GM20431 (cell line): ENCODE measurements around the gene ART4.

Experiments
- in situ Hi-C: fragments of 300-500 bp; cut with MseI, MboI; formaldehyde crosslinking; loops from one replicate; pipeline ENCODE4 v1.15.0; 2020; ENCODE audit warnings: low sequenced_read_pairs; ENCODE audit not compliant: unreplicated experiment

ART4 gene

DNA sequence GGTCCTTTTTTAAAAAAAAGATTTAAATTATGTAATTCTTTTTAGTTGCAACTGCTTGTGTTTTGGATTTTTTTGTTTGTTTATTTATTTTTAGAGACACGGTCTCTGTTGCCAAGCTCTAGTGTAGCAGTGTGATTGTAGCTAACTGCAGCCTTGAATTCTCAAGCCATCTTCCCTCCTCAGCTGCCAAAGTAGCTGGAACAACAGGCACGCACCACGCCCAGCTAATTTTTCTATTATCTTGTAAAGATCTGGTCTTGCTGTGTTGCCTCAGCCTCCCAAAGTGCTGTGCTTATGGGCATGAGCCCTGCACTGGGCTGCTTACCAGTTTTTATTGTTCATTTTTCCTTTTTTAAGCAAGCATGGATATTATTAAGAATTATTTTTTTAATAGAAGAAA is 10.6 kb upstream of the ART4 start:
- in situ Hi-C loops = loop anchor here (10.0 kb wide), 1 partner anchor 141 kb away; no protein-coding TSS in a partner anchor

DNA sequence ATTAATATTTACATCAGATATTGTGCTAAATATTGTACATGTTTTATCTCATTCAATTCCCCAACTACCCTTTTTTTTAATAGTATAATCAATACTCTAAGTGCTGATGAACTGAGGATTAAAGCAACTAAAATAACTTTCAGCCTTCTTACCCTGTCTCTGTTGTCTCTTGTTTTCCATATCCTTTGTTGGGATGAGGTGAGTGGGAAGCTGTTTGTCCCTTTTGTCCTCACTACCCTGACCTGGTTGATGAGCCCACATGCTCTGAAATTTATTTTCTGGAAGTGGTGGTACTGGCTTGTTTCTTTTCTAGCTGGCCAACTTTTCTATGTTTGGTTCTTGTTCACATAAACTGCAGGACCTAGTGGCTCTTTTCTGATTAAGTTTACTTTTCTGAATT is 9.6 kb upstream of the ART4 start:
- in situ Hi-C loops = loop anchor here (10.0 kb wide), 1 partner anchor 142 kb away; no protein-coding TSS in a partner anchor

DNA sequence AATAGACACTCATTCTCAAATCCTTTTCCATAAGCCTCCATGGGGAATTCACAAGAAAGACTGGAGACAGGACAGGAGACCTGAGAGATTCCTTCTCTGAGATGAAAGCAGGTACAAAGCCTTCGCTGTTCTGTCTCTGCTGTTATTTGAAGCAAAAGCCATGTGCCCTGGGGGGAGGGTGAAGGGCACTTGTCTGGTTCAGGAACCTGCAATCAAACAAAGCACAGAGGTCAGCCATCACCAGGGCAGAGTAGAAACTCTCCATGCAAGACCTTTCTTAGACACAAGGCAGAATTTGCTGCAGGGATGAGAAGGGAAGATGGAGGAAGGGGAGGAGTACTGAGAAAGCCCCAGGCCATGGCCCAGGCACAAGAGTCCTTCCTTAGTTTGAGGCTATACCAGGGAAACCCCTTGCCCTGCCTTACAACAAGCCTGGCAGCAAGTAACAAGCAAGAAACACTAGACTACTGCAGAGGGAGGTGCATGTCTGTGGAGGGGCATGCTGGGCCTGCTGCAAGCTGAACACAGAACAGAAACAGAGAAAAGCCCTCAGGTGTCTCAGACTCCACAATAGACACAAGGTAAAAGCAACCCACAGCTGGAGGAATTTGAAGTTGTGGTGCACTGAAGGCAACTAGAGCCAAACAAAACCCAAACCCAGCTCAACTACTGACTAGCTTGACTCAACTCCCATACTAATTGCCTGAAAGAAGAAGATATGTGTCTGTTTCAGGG is 7.8 kb upstream of the ART4 start:
- in situ Hi-C loops = loop anchor here (10.0 kb wide), 1 partner anchor 144 kb away; no protein-coding TSS in a partner anchor

DNA sequence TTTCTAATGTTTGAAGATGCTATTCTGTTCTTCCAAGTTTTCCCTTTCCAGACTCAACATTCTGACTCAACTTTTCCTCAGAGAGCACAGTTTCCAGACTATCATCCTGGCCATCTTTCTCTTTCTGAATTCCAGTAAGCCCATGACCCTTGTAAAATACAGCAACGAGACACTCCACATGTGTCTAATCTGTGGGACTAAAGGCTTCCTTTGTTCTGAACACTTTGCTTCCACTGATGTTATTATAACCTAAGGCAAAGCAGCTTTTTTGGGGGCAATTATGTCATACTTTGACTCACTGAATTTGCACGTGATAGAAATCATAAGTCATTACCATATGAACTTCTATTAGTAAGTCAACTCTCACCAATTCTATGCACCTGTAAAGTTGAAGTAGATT is 6.3 kb upstream of the ART4 start:
- in situ Hi-C loops = loop anchor here (10.0 kb wide), 1 partner anchor 145 kb away; no protein-coding TSS in a partner anchor

DNA sequence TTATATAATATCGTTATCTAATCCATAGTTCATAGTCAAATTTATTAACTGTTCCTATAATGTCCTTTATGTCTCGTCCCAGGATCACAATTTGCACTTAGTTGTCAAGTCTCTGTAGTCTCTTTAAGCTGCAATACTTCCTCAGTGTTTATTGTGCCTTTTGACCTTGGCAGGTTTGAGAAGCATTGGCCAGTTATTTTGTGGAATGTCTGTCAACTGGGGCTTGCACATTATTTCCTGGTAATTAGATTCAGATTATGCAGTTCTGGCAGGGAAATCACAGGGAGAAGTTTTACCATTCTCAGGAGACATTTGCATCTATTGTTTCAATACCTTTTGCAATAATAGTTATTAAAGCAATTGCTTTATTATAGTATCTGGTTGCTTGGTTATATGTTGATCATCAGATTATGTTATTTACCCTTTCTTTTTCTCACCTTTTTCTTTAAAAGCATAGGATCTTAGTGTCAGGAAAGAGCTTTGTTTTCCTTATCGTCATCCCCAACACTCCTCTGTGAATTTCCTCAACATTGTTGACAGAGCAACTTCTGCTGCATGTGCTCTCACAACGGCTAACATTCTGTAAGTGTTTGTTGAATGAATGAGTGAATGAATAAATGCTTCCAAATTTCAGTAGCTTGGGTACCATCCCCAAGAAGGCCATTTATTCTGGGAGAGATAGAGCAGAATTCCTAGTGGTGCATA is 3.7 kb upstream of the ART4 start:
- in situ Hi-C loops = no loop called here

DNA sequence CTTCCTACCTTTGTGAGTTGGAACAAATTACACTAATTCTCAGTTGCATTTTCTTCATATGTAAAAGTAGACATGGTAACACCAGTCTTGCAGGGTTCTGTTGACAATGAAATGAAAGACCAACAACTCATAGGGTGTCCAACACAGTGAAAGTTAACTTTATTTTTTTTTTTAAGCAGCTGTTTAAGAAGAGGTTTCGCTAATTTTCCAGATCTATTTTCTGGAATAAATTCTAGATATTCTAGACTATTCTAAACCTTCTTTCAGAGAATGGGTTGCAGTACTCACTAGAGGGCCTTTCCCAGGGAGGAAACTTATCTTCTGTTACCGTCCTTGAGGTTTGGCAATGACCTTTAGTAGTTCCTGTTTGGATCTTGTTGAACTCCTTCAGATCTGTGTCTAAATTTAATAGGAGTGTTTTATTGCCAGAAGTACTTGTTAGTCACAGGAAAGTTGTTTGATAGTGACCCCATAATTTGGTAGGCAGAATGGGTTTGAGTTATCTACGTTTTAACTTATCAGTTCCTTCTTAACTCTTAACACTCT is 2.8 kb upstream of the ART4 start:
- in situ Hi-C loops = no loop called here

DNA sequence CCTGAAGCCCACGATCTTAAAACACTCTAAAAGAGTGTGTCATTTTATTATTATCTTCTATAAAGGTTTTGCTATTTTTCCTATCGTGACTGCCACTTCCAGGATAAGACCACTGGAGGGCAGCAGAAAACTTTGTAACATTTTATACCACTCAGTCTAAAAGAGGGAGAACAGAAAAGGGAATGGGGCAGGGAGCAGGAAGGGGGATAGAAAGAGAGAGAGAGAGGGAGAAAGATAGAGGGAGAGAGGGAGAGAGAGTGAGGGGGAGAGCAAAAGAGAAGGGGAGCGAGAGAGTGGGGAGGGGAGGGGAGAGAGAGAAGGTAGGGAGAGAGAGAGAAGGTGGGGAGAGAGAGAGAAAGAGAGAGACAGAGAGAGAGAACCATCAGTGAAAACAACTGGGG is 2.0 kb upstream of the ART4 start:
- in situ Hi-C loops = no loop called here

DNA sequence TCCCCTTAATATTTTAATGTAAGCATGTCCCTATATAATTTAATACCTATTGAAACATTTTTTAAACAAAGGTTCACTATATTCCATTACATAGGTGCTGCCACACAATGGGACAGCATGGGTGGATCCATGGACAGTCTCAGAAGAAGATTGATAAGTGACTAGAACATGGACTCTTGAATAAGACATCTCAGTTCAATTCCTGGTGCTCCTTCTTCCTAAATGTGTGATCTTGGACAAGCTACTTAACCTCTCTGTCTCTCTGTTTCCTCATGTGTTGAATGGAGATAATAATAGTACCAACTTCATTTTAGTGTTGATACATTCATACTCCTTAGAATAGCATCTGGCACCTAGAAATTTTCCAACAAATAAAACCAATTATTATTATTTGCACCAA is 1.1 kb upstream of the ART4 start:
- in situ Hi-C loops = no loop called here

DNA sequence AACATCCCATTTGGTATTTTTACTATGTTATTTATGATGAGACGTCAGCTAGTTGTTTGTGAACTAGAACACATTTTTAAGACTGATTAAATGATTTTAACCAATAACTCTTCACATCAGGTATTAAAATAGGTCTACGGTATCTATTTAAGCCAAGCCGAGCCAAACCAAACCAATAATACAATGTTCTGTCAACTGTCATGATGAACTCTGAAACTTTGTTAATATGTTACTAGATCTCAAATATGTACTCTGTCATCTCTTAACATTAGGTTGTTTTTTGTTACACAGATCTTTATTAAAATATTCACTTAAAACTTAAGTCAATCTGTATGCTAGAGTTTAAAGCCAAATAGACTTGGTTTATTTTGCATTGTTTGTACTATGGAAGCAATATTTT is 1.0 kb downstream of the ART4 start:
- in situ Hi-C loops = no loop called here

DNA sequence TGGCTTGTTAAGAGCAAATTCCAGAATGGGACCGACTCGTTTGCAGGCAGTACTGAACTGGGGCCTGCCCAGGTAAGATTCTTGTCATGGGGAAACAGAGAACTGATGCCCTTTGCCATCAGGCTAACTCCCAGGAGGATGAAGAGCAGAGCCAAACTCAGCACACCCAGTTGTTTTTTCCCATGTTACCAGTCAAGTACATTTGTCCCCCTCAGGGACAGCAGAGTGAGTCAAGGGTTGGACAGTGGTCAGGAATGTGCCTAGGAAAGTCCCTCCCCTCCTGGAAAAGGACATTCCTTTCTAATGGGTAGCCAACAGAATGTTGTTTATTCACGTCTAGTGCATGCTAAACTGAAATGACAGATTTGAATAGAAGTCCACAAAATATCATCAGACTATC is 1.6 kb downstream of the ART4 start:
- in situ Hi-C loops = no loop called here

DNA sequence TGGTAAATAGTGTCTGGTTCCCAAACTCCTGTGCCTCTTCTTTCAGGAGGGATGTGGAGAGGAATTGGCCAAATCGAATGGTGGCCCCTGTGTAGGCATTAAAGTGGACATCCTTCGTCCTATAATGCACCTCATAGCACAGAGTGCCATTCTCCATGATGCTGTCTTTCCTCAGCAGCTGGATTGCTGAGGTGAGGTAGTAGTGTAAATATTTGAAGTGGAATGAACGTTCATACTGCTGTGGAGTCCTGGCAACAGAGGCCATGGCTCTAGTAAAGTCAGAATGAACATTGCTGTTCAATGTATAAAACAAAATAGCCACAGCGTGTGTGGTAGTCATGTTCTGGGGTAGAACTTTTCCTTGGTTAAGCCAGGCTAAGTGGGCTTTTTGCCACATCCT is 2.7 kb downstream of the ART4 start:
- in situ Hi-C loops = no loop called here

DNA sequence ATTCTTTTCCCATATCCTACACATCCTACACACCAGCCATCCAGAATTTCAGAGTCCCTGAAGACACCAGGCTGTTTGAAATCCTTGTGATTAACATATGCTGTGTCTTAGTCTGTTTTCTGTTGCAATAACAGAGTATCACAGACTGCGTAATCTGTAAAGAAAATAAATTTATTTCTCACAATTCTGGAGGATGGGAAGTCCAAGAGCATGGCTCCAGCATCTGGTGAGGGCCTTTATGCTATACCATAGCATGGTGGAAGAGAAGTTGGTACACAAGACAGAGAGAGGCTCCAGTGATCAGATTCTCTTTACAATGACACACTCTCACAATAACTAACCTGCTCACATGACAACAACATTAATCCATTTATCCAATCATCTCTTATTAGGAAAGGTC is 4.1 kb downstream of the ART4 start:
- in situ Hi-C loops = no loop called here

DNA sequence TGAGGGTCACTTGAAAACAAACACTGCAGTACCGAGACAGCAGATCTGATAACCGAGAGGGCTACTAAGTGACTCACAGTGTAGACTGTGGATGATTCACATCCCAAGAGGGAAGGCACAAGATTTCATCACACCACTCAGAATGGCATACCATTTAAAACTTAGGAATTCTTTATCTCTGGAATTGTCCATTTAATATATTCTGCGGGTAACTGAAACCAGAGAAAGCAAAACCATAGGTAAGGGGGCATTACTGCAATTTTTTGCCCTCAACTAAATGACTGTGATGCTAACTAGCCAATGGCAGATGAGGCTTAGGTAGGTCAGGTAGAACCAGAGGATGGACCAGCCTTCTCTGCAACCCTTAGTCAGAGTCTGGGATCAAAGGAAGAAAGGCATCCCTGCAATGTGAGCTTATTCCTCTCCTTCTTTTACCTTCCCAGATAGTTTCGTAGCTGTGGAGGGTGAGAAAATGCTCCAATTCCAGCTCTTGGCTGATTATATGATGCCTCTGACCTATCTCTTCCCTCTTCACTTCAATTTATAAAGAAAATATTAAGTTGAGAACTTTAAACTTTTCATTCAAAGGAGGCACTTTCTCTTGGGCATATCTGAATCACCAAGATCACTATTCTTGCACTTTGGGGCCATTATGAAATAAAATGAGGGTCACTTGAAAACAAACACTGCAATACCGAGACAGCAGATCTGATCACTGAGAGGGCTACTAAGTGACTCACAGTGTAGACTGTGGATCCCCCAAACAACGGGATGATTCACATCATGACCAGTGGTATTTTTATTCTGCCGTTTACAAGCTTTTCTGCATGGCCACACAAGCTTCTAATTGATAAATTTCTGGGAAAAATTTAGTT is 6.8 kb downstream of the ART4 start:
- in situ Hi-C loops = no loop called here

DNA sequence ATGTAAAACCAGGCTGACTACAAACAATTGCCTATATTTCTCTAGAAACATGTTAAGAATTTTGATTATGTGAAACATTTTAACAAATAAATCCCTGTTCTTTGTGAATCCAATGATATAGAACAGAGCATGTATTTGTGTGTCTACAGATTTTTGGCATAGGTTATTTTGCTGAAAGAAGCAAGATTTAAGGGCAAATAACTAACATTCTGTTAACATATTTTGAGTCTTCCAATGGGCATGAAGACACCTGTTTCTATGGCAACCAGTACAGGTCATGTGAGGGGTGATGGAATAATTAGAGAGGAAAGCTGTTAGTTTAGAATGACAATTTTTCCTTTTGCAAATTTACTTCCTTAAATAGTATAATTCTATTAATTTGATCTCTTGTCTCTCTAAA is 8.8 kb downstream of the ART4 start:
- in situ Hi-C loops = no loop called here

DNA sequence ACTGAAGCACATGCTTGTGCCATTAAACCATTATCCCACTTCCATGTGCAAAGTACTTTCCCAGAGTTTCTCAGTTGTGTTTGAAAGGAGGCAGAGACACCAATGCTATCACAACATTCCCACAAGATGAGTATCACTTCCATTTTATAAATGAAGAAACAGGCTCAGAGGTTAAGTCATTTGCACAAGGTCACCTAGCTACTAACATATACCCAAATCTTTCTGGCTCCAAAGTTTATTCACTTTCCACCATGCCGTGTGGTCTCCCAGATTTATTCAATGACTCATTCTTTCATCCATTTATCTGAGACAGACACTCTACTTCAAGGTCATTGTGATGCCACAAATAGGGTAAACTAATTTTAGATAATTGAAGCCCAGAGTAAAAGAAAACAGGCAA is 9.4 kb downstream of the ART4 start:
- in situ Hi-C loops = no loop called here

DNA sequence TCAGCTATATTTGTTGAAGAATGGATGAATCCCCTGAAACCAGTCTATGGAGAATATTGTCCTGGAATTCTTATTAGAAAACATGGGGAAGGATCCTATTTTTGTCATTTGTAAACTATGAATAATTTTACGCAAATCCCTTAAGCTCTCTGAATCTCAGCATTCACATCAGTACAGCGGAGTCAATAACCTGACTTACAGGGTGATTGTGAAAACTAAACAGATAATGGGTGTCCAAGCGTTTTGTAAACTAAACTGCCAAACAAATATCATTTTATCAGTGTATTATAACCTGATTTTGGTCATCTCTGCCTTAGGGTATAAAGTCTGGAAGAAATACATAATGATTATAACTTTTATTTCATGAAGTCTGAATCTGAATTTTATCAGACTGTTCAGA is 10.0 kb downstream of the ART4 start:
- in situ Hi-C loops = no loop called here

DNA sequence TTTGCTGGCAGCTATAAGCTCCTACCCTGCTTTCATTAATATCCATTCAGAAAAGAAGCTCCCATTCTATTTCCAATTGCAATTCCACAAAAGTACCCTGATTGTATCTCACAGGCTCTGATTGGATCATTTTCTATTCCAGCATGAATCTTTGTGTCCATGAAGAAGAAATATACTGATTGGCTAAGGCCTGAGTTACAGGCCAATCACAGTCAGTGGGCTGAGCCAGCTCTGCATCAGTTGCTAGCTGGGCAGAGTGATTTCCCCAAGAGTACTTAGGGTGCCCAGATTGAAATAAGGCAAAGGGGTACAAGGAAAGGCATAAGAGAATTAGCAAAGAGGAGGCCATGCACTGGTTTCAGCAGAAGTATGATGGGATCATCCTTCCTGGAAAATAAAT is 14.4 kb downstream of the ART4 start:
- in situ Hi-C loops = no loop called here

DNA sequence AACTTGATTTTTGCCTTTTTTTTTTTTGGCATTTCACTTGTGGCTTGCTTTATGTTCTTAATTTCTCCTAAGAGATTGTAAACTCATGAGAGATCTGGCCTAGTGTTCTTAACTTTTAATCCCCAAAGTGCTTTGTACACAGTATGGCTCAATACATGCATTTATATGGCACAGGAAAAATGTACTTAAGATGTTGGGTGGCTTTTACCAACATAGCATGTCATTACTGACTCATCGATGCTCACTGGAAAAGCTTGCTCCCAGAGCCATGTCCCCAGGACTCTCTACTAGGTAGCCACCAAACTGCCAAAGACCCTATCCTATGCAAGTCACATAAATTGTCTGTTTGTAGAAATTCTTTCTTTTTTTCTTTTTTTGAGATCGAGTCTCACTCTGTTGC is 16.3 kb downstream of the ART4 start:
- in situ Hi-C loops = no loop called here

DNA sequence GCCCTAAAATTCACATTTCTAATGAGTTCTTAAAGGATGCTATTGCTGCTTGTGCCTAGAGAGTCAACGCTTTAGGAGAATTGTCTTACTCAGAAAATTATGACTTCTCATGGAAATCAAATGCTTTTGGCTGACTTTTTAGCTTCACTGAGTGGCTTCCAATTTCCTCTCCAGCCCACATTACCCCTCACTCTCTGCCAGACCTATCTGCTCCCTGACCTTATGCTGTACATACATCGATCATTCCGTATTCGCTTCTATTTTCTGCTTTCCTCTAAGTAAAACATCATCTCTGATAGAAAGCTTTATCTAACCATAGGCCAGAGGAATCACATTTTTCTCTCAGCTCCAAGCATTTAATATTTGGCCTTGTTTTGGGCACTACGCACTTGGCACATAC is 16.8 kb downstream of the ART4 start:
- in situ Hi-C loops = no loop called here

DNA sequence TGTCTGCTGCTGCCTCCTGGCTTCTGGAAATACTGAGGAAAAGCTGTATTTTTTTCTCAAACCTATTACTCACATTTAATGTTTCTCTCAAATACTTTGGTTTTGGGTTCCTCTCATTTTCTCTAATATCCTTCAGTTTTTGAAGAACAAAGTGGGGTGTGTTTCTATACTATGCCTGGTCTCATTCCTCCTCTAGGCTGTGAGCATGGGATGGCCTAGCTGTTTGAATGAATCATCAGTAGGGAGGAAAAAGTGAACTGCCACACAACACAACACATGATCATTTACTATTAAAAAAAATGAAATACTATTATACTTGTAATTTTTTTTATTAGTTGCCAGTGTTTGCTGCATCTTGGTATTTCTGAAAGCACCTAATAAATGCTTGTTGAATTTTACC is 18.1 kb downstream of the ART4 start:
- in situ Hi-C loops = no loop called here
